ENCODE measurements around the gene SYT14. TPM values are rescaled to one million over a fixed set of nuclear protein-coding genes. Genes with fewer than 3 reads are reported as not detected.
A peak's percentile ranks its signal among the peaks of the same experiment; 100 is the strongest.
"Not testable (repeated sequence)": the region's sequence is repeated elsewhere in the genome, so short reads cannot be mapped to it uniquely, and the experiment has no call there.

The SYT14 gene
- total RNA-seq, 4 donors from 2014 or later, result 7.6 to 20.0 (median 15.1) TPM

- Histone ChIP-seq H3K27me3 (no peaks in the 10 kb centered on the region), H3K4me3 (replicated peaks in 1 of 3) (no peak overlapping the region), H3K9me3 (no peaks in the 10 kb centered on the region), H3K36me3 (no peaks in the 10 kb centered on the region), H3K4me1 (peaks cover 7 to 22% of the 10 kb centered on the region in 2 donors), H3K27ac (peak overlapping the region; percentile 82 to 87 (median 84))
- 17 to 20% methylated on average over 4 of the region's 4 CpGs for WGBS, 2 donors
- intact Hi-C loops (cut with DNase I), result no loop called here
- peak; percentile 68 to 70 for DNase-seq
- TF ChIP-seq POLR2A (IDR thresholded peaks at IDR 0.05) (no peak), CTCF (IDR thresholded peaks at IDR 0.05) (no peak)
Measured at GRCh38 chr1:209895709-209896108, 42.3 kb upstream of the SYT14 start.

GRCh38 chr1:209896346-209896745 is 41.7 kb upstream of the SYT14 start:
- 91 to 93% methylated on average over 4 of the region's 4 CpGs for WGBS, 2 donors
- TF ChIP-seq CTCF (IDR thresholded peaks at IDR 0.05) (no peak), POLR2A (IDR thresholded peaks at IDR 0.05) (no peak)
- Histone ChIP-seq H3K27me3 (no peaks in the 10 kb centered on the region), H3K36me3 (no peaks in the 10 kb centered on the region), H3K27ac (peak overlapping the region; percentile 82 to 87 (median 84)), H3K4me1 (peaks cover 7 to 22% of the 10 kb centered on the region in 2 donors), H3K4me3 (replicated peaks in 1 of 3) (no peak overlapping the region), H3K9me3 (no peaks in the 10 kb centered on the region)
- DNase-seq, result no peak
- intact Hi-C loops (cut with DNase I), result no loop called here

DNA sequence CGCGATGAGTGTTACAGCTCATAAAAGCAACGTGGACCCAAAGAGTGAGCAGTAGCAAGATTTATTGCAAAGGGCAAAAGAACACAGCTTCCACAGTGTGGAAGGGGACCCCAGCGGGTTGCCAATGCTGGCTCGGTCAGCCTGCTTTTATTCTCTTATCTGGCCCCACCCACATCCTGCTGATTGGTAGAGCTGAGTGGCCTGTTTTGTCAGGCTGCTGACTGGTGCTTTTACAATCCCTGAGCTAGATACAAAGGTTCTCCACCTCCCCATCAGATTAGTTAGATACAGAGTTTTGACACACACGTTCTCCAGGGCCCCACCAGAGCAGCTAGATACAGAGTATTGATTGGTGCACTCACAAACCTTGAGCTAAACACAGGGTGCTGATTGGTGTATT is 39.7 kb upstream of the SYT14 start:
- H3K4me3 ChIP-seq (replicated peaks in 1 of 3); intact Hi-C loops (cut with DNase I); H3K36me3 ChIP-seq; H3K9me3 ChIP-seq; DNase-seq; H3K27me3 ChIP-seq; H3K27ac ChIP-seq: not testable (repeated sequence)
- WGBS, 2 donors, result 91 to 95% methylated on average over 6 of the region's 6 CpGs
- peaks cover 7 to 22% of the 10 kb centered on the region in 2 donors for H3K4me1 ChIP-seq

DNA sequence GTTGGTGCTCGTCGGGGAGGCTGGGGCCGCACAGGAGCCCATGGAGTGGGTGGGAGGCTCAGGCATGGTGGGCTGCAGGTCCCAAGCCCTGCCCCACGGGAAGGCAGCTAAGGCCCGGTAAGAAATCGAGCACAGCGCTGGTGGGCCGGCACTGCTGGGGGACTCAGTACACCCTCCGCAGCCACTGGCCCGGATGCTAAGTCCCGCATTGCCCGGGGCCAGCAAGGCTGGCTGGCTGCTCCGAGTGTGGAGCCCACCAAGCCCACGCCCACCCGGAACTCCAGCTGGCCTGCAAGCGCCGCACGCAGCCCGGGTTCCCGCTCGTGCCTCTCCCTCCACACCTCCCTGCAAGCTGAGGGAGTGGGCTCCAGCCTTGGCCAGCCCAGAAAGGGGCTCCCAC is 39.2 kb upstream of the SYT14 start:
- WGBS, 2 donors, result 100% methylated on average over 2 of the region's 21 CpGs; no CpG with 5 or more reads in 1 of the 2 donors
- H3K27me3 ChIP-seq; H3K4me3 ChIP-seq (replicated peaks in 1 of 3); H3K36me3 ChIP-seq; DNase-seq; H3K9me3 ChIP-seq; H3K27ac ChIP-seq; intact Hi-C loops (cut with DNase I): not testable (repeated sequence)
- H3K4me1 ChIP-seq, result peaks cover 7 to 22% of the 10 kb centered on the region in 2 donors

- H3K4me3 ChIP-seq (replicated peaks in 1 of 3), result no peak overlapping the region
- H3K4me1 ChIP-seq, result peaks cover 7 to 19% of the 10 kb centered on the region in 2 donors
- intact Hi-C loops (cut with DNase I), result no loop called here
- H3K36me3 ChIP-seq, result no peaks in the 10 kb centered on the region
- DNase-seq, result no peak
- no peak overlapping the region for H3K27ac ChIP-seq
- no peaks in the 10 kb centered on the region for H3K27me3 ChIP-seq
- TF ChIP-seq POLR2A (IDR thresholded peaks at IDR 0.05) (no peak), CTCF (IDR thresholded peaks at IDR 0.05) (peak in 2 of 6 experiments; percentile 7 to 25)
- WGBS, 2 donors, result 63 to 70% methylated on average over 3 of the region's 3 CpGs
- no peaks in the 10 kb centered on the region for H3K9me3 ChIP-seq
Measured at GRCh38 chr1:209899948-209900347, 38.1 kb upstream of the SYT14 start.

DNA sequence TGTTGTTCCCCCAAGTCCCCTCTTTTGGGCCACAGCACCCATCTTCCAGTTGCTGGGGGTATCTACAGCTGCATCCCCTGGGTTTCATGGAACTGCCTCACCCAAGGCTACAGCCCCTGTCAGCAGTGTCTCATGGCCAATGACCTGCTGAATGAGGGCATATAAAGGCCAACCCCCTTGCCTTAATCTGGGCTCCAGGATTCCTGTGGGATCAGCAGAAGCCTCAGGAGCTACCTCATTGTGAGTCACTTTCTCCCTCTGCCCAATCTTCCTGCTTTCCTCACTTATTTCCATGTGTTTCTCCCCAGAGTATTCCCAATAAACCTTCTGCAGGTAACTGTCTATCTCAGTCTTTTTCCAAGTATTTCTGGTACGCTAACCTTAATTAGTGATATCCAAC is 37.3 kb upstream of the SYT14 start:
- H3K4me1 ChIP-seq, result peaks cover 7 to 11% of the 10 kb centered on the region in 2 donors
- H3K27me3 ChIP-seq, result no peaks in the 10 kb centered on the region
- no peak overlapping the region for H3K4me3 ChIP-seq (replicated peaks in 1 of 3)
- no peak for DNase-seq
- H3K9me3 ChIP-seq, result no peaks in the 10 kb centered on the region
- H3K27ac ChIP-seq, result no peak overlapping the region
- TF ChIP-seq POLR2A (IDR thresholded peaks at IDR 0.05), result no peak
- TF ChIP-seq CTCF (IDR thresholded peaks at IDR 0.05), result no peak
- 94 to 100% methylated on average over 1 of the region's 1 CpG for WGBS, 2 donors
- intact Hi-C loops (cut with DNase I), result no loop called here
- no peaks in the 10 kb centered on the region for H3K36me3 ChIP-seq

All from thyroid gland (tissue), 4 donors.